ENCODE data around the gene DEK.
"Not testable (repeated sequence)": the region's sequence is repeated elsewhere in the genome, so short reads cannot be mapped to it uniquely, and the experiment has no call there.

The DEK gene

DNA sequence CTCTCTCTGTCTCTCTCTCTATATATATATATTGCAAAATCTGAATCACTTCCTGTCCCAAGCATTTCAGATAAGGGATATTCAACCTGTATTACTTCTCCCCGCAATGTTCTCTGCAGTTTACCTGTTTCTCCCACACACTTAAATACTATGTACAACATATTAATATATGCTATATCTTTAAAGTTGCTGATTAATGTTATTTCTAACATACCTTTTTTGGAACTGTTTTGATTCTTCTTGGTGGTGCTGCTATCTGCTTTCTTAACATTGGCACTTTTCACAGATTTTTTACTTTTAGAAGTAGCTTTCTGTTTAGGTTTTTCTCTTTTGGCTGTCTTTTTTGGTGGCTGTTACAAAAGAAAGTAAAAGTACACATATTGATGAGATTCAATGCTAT, 27.2 kb downstream of the DEK start:
- DNase-seq = no peak

DNA sequence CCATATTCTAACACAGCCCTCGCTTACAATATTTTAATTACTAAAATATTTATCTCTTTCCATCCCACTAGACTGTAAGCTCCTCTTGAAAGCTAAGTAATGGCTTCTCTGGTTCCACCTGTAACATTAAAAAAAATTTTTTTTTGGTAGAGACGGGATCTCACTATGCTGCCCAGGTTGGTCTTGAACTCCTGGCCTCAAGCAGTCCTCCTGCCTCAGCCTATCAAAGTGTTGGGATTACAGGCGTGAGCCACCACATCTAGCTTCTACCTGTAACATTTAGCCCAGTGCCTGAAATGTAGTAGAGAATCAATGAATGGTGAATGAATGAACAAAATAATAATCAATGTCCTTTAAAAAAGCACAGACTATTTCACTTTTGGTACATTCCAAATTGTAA, 28.8 kb downstream of the DEK start:
- no peak for DNase-seq

DNA sequence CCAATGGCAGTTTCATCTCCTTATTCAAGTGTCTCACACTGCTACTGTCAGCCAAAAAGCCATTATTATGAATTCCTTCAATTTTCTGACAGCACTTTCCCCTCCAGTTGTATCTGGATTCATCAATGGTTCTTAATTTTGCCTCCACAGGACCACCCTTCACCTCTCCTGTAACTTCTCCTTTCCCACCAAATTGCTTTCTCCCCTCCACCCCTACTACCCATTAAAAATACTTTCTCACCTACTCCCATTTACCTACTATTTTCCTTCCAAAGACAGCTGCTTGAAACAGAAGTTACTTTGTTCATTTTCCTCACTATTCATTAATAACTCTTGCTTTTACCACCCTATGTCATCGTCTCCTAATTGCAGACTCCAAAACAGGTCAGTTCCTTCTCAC, 29.8 kb downstream of the DEK start:
- no peak for DNase-seq

DNA sequence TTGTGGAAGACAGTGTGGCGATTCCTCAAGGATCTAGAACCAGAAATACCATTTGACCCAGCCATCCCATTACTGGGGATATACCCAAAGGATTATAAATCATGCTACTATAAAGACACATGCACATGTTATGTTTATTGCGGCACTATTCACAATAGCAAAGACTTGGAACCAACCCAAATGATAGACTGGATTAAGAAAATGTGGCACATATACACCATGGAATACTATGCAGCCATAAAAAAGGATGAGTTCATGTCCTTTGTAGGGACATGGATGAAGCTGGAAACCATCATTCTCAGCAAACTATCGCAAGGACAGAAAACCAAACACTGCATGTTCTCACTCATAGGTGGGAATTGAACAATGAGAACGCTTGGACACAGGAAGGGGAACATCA, 30.6 kb downstream of the DEK start:
- DNase-seq = not testable (repeated sequence)

DNA sequence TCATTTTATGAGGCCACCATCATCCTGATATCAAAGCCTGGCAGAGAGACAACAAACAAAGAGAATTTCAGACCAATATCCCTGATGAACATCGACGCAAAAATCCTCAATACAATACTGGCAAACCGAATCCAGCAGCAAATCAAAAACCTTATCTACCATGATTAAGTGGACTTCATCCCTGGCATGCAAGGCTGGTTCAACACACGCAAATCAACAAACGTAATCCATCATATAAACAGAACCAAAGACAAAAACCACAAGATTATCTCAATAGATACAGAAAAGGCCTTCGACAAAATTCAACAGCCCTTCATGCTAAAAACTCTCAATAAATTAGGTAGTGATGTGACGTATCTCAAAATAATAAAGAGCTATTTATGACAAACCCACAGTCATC, 32.5 kb downstream of the DEK start:
- not testable (repeated sequence) for DNase-seq

DNA sequence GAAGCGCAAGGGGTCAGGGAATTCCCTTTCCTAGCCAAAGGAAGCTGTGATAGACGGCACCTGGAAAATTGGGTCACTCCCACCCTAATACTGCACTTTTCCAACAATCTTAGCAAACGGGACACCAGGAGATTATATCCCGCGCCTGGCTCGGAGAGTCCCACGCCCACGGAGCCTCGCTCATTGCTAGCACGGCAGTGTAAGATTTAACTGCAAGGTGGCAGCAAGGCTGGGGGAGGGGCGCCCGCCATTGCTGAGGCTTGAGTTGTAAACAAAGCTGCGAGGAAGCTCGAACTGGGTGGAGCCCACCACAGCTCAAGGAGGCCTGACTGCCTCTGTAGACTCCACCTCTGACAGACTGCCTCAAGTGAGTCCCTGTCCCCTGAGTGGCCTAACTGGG, 35.7 kb downstream of the DEK start:
- DNase-seq = not testable (repeated sequence)

DNA sequence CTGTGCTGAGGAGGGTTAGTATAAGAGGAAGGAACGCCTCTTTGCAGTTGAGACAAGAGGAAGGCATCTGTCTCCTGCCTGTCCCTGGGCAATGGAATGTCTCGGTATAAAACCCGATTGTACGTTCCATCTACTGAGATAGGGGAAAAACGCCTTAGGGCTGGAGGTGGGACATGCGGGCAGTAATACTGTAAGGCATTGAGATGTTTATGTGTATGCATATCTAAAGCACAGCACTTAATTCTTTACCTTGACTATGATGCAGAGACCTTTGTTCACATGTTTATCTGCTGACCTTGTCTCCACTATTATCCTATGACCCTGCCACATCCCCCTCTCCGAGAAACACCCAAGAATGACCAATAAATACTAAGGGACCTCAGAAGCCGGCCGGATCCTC, 37.2 kb downstream of the DEK start:
- DNase-seq = not testable (repeated sequence)

DNA sequence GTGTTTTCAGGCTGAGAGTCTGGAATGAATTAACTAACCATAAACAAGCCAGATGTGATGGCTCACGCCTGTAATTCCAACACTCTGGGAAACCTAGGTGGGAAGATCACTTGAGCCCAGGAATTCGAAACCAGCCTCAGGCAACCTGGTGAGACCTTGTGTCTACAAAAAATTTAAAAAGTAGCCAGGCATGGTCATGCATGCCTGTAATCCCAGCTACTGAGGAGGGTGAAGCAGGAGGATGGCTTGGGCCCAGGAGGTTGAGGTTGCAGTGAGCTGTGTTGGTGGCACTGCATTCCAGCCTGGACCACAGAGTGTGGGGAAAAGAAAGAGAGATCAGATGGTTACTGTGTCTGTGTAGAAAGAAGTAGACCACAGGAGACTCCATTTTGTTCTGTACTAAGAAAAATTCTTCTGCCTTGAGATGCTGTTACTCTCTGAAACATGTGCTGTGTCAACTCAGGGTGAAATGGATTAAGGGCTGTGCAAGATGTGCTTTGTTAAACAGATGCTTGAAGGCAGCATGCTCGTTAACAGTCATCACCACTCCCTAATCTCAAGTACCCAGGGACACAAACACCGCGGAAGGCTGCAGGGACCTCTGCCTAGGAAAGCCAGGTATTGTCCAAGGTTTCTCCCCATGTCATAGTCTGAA, 37.8 kb downstream of the DEK start:
- not testable (repeated sequence) for DNase-seq

DNA sequence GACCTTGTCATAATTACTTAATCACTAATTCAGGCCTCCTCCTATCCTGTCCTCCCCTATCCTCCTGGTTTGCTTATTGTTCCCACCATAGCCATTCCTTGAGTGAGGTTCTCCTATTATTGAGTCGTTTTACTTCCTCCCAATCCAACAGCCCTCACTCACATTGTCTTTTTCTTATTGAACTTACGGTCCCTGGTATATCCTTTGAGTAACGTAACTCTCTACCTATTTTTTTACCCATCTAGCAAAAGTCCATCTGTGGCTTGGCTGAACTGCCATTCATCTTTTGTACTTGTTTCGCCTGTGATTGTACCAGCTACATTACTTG, 43.1 kb downstream of the DEK start:
- no peak for DNase-seq

DNA sequence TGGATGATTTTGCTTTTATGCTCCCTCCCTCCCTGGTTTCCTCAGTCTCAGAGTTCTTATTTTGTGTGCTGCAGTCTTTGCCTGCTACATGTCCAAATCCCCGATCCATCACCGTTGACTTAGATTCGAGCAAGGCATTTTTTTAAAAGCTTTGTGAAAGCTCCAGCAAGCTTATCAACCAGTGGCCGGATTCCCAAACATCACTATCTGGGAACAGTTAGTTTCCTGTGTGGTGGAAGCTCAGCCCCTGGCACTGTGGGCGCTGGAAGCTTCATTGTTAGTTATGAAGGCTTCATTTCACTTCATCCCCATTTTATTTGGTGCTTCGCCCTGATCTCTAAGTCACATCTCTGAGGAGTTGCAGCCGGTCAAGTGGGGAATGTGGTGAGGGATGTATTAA, 44.7 kb downstream of the DEK start:
- DNase-seq = no peak

DNA sequence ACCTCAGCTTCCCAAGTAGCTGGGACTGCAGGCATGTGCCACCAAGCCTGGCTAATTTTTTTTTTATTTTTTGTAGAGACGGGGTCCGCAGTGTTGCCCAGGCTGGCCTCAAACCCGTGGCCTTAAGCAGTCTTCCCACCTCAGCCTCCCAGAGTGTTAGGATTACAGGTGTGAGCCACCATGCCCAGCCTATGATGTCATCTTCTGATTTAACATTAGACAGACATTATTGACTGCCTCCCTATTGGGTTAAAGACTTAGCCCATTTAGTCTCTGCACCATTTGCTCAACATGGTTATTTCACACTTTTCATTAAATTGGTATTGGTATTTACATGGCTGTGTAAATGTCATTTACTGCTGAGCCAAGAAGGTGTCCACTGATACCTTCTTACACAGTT, 46.1 kb downstream of the DEK start:
- DNase-seq = no peak

DNA sequence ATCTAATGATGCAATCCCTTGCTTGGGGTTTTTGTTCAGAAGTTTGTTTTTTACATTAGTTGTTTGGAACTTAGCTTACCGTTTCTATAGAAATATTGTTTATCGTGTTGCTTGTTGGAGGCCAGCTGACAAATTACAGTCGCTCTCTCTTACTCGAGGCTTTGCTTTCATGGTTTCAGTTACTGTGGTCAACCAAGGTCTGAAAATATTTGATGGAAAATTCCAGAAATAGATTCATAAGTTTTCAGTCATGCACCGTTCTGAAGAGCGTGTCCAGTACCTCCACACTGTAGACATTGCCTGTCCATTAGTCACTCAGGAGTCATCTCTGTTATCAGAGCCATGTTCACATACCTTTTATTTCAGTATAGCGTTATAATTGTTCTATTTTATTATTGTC, 47.9 kb downstream of the DEK start:
- no peak for DNase-seq

DNA sequence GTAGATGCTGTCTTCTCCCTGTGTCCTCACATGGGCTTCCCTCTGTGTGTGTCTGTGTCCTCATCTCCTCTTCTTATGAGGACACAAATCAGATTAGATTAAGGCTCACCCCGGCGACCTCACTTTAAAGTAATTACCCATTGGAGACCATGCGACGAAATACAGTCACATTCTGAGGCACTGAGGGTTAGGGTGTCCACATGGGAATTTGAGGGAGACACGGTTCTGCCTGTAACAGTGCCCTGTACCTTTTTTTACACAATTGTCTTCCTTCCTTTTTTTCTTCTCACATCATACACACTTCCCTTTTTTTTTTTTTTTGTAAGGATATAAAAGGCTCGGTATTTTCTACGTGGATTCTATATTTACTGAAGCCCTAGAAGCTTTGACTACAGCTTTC, 48.9 kb downstream of the DEK start:
- no peak for DNase-seq

DNA sequence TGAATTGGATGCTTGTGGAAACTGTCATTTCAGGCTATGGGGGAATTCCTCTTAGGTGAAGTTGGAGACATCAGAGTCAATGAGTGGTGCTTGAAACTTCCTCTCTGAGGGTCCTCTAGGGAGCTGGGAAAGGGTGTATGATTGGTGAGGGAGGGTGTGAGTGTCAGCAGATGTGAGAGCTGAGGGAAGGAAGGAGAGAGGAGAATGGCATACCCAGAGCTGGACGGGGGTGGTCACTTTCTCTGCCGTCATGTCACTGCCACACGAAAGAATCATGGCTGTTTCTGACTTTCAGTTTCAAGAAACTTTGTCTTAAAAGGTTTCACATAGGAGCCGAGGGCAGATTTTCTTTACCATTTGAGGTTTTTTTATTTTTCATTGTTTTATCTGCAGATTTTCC, 50.3 kb downstream of the DEK start:
- no peak for DNase-seq

DNA sequence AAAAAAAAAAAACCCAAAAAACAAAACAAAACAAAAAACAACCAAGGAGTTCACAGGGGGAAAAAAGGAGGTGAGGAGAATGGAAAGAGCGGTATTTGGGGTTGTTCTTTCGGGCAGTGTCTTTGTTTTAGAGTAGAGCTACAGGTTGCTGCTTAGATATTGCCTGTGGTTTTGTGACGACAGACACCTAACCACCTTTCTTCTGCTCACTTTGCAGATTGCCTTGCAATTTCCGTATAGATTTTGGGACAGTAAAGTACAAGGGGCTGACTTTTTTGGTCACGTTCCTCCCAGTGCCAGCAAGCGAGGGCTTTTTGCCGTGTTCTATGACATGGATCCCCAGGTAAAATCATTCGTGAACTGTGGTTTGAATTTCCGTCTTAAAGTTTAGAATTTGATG, 50.9 kb downstream of the DEK start:
- no peak for DNase-seq

DNA sequence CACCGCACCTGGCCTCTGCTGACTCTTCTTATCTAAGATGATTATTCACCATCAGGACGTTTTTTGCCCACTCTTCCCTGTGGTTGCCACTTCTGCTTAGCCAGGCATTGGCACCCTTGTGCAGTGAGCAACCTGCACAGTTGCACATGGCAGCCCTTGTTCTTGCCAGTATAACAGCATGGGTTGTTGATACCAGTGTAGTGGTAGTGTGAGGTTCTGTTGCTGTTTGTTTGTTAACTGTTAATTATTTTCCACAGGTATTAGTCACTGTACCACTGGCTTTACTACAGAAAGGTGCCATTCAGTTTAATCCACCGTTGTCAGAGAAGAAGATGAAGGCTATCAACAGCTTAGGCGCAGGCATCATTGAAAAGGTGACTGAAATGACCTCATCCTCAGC, 52.1 kb downstream of the DEK start:
- DNase-seq = no peak

DNA sequence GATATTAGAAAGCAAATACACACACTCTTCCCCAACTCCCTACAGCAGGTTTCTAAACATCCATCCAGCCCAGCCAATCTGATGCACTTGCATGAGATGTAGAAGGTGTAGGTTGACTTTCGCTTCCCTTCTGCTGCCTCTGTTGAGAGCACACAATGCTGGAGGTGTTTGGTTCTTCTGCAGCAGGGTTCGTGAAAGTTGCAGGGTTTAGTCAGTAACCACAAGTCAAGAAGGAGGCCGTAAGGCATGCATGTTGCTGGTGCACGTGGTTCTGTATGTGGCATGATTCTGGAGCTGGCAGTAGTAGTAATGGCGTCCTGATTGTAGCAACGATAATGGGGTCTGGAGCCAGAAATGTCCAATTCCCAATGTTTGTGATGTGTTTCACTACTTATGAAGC, 53.0 kb downstream of the DEK start:
- no peak for DNase-seq

DNA sequence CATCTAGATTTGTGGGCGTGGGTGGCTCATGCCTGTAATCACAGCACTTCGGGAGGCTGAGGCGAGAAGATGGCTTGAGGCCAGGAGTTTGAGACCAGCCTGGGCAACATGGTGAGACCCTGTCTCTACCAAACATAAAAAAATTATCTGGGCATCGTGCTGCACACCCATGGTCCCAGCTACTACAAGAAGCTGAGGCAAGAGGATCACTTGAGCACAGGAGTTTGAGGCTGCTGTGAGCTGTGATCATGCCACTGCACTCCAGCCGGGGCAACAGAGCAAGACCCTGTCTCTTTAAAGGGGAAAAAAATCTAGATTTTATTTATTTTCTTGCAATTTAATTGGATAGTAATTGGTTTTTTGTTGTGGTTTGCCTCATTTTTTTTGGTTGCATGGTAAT, 53.6 kb downstream of the DEK start:
- DNase-seq = no peak

DNA sequence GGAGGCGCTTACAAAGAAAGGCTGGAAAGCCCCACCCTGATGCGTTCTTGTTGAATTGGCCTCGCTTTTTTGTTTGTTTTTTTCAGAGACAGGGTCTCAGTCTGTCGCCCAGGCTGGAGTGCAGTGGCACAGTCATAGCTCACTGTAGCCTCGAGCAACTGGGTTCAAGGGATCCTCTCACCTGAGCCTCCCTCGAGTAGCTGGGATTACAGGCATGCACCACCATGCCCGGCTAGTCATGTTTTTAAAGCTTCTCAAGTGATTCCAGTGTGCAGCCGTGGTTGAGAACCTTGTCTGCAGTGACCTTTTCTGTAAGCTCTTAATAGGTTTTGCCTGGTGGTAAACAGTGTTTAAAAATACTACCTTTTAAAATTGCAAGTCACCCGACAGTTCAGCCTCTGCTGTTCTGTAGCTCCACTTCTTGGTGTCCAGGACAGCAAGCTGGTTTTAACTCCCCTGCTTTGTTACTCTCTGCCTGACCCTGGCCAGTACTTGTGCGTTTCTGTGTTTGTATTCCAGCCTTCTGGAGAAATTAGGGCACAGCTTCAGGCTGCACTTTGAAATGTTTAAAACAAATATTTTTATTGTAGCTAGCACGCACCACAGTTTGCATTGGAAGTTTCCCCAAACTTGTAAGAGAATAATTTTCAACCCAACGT, 54.7 kb downstream of the DEK start:
- no peak for DNase-seq

DNA sequence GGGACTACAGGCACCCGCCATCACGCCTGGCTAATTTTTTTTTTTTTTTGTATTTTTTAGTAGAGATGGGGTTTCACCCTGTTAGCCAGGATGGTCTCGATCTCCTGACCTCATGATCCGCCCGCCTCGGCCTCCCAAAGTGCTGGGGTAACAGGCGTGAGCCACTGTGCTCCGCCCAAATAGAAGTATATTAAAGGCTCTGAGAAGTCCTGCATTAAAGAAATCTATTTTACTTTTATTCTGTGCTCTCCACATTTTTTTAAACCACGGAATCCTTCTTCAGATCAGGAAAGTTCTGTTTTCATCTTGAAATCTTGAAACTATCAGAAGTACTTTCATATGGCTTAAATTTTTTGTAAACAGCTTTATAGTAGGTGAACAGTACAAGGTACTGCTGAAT, 55.6 kb downstream of the DEK start:
- DNase-seq = not testable (repeated sequence)

DNA sequence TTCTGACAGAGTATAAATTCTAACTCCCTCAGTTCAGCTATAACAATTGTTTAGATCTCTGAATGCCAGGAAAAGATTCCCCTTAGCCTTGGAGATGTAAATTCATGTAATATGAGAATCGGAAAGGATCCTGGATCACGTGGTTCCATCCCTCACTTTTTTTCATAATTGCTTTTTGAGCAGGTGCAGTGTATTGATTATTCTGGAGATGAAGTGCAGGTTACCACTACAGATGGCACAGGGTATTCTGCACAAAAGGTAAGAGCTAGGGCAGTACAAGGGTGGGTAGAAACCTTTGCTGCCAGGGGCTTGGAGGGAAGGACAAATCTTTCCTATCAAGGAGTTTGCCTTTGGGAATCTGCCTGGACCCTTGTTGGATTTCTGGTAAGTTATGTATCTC, 56.4 kb downstream of the DEK start:
- DNase-seq = no peak

DNA sequence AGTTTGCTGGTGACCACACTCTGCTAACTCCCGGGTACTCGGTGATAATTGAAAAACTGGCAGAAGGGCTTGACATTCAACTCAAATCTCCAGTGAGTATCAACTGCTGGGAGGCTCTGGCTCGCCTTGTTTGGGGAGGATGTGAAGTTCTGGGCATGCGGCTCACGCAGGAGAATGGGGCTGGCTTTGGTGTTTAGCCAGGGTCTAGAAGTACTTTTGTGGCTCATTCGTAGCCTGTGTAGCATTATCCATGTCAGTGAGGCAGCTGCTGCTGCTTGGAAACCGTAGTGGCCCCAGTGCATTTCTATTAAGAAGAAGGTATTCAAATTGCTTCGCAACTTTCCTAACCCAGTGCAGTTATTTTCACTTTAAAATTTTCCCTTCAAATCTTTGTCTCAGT, 56.9 kb downstream of the DEK start:
- no peak for DNase-seq

DNA sequence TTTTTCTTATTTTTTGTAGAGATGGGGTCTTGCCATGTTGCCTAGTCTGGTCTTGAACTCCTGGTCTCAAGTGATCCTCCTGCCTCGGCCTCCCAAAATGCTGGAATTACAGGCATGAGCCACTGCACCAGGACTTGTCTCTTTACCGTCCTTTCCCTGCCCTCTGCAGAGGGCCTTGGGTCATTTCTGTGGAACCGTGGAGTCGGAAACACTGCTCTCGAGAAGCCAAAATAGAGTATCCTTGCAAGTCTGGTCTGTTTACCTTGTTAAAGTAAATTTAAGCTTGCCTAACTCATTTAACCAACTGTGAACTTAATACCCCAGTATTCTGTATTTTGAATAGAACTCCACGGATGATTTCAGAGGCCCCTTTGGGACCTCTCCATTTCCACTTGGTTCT, 57.7 kb downstream of the DEK start:
- DNase-seq = no peak

DNA sequence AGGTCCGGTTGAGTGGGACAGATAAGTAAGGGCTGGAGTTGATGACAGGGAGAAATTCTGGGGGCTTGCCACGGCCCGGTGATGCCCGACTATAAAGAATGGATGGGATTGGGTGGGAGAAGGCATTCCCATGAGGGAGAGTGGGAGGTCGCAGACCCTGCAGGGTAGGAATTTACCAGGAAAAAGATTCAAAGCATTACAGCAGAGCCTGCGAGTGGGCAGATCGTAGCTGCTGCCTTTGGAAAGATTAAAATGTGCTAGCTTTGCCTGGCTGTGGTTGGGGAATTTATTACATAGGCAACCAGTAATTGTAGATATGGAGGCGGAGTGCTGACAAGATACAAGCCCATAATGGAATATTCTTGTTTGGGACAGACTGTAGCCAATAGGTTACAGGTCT, 59.6 kb downstream of the DEK start:
- no peak for DNase-seq

DNA sequence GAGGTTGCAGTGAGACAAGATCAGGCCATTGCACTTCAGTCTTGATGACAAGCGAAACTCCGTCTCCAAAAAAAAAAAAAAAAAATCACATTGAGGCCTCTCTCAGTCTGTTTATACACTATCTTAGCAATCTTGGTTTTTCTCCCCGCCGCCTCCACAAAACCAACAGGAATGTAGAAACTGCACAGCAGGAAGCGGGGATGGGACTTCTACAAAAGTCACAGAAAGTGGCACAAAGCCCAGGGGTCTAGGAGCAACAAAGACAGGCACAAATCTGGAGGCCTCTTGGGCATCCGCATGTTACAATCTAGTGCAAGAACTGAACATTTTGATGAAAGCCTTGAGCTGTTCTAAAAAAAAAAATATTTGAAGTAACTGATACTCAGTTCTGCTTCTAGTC, 60.5 kb downstream of the DEK start:
- DNase-seq = no peak

DNA sequence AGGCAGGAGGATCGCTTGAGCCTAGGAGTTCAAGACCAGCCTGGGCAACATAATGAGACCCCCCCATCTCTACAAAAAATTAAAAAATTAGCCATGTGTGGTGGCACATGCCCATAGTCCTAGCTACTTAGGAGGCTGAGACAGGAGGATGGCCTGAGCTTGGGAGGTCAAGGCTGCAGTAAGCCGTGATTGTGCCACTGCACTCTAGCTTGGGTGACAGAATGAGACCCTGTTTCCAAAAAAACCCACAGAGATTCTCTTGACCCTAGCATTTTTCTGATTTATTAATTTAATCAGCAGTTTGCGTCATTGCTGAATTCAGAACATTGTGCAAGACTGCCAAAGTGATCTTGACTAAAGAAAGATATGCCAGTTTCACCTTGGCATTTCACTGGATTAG, 72.3 kb downstream of the DEK start:
- DNase-seq = no peak

All from NCI-H446 treated with DMSO at 0.1 percent for 48 hours (cell line).